ENCODE results near the gene PCCA. TPM values are rescaled to one million over a fixed set of nuclear protein-coding genes. Genes with fewer than 3 reads are reported as not detected.

PCCA gene
- total and polyA plus RNA-seq, 4 donors = 30.1 to 160 (median 76.3) TPM

GRCh38 chr13:100484702-100485101, 395.8 kb downstream of the PCCA start:
- 87% methylated on average over 3 of the region's 3 CpGs for WGBS
- no peak overlapping the region for H3K4me3 ChIP-seq (ENCODE audit: low read depth in 1 of 3, low read length in 3 of 3)
- no peaks in the 10 kb centered on the region for H3K27me3 ChIP-seq (ENCODE audit: control insufficient read depth in 4 of 4, insufficient read depth in 4 of 4, low read length in 3 of 4)
- H3K27ac ChIP-seq (ENCODE audit: low read depth in 1 of 2, low read length in 2 of 2) = no peak overlapping the region
- H3K4me1 ChIP-seq (ENCODE audit: control insufficient read depth in 4 of 4, insufficient read depth in 4 of 4, low read length in 3 of 4) = no peaks in the 10 kb centered on the region
- H3K9me3 ChIP-seq (ENCODE audit: control insufficient read depth in 4 of 4, low read length in 3 of 4) = no peaks in the 10 kb centered on the region
- H3K36me3 ChIP-seq (ENCODE audit: control insufficient read depth in 4 of 4, insufficient read depth in 3 of 4, low read depth in 1 of 4, low read length in 3 of 4) = no peaks in the 10 kb centered on the region
- DNase-seq (ENCODE audit: low spot score) = no peak
- no peak overlapping the region for H3K9ac ChIP-seq (ENCODE audit: low read depth in 1 of 2, low read length in 2 of 2)
- no peak for TF ChIP-seq ATF3 (IDR thresholded peaks at IDR 0.05)
- no peak for TF ChIP-seq JUND (IDR thresholded peaks at IDR 0.05)
- TF ChIP-seq EGR1 (IDR thresholded peaks at IDR 0.05; ENCODE audit: low read depth in 2 of 2) = no peak
- no peak for TF ChIP-seq YY1 (IDR thresholded peaks at IDR 0.05)
- no peak for TF ChIP-seq FOXA2 (IDR thresholded peaks at IDR 0.05)
- TF ChIP-seq NR2F2 (IDR thresholded peaks at IDR 0.05) = no peak
- TF ChIP-seq HNF4G (IDR thresholded peaks at IDR 0.05) = no peak
- TF ChIP-seq HNF4A (conservative IDR thresholded peaks at IDR 0.05) = no peak
- TF ChIP-seq GABPA (IDR thresholded peaks at IDR 0.05 in 1 of 2, conservative IDR thresholded peaks at IDR 0.05 in 1 of 2) = no peak
- no peak for TF ChIP-seq FOXA1 (IDR thresholded peaks at IDR 0.05)
- TF ChIP-seq REST (IDR thresholded peaks at IDR 0.05) = no peak
- no peak for TF ChIP-seq RAD21 (IDR thresholded peaks at IDR 0.05)
- no peak for TF ChIP-seq TAF1 (conservative IDR thresholded peaks at IDR 0.05)
- TF ChIP-seq MAX (IDR thresholded peaks at IDR 0.05) = no peak
- no peak for TF ChIP-seq CTCF (IDR thresholded peaks at IDR 0.05; ENCODE audit: low read depth, low read length, missing input control)
- no peak for TF ChIP-seq ZBTB33 (IDR thresholded peaks at IDR 0.05)
- no peak for TF ChIP-seq RXRA (IDR thresholded peaks at IDR 0.05)
- no peak for TF ChIP-seq SP1 (IDR thresholded peaks at IDR 0.05)

Data from liver (tissue), 9 donors.